Testis (tissue), 3 donors: ENCODE data around the gene DMD. TPM values are rescaled to one million over a fixed set of nuclear protein-coding genes. Genes with fewer than 3 reads are reported as not detected.

Experiments used
- DNase-seq: peaks from one replicate; pipeline ENCODE4 v3.0.0-alpha.2; 2019
- H3K27ac ChIP-seq, 2 donors: fragments of 200-600 bp; sonication (generic); one replicate each; pipeline ENCODE4 v1.5.1; 2019
- H3K27me3 ChIP-seq: fragments of 200-600 bp; sonication (generic); one replicate; pipeline ENCODE4 v1.5.1; 2019
- H3K36me3 ChIP-seq: fragments of 200-600 bp; sonication (generic); one replicate; pipeline ENCODE4 v1.5.1; 2017; ENCODE audit warnings: low read depth; ENCODE audit errors: missing control alignments
- H3K4me1 ChIP-seq: fragments of 200-600 bp; sonication (generic); one replicate; pipeline ENCODE4 v1.5.1; 2019
- H3K4me3 ChIP-seq, 2 donors: fragments of 200-600 bp; sonication (generic); one replicate each; pipeline ENCODE4 v1.5.1; 2017 to 2019
- H3K9me3 ChIP-seq: fragments of 200-600 bp; sonication (generic); one replicate; pipeline ENCODE4 v1.5.1; 2017
- POLR2A ChIP-seq: fragments of 450-650 bp; IDR thresholded peaks from one replicate; pipeline ENCODE4 v1.6.1; 2017; ENCODE audit warnings: antibody characterized with exemption, mild to moderate bottlenecking, moderate library complexity
- WGBS, 2 donors: methylation state at CpG; one replicate each; pipeline ENCODE4 v1.1.5; 2018; 5-methylcytosine and 5-hydroxymethylcytosine counted together
- intact Hi-C: fragments of 100-400 bp; cut with DNase I; formaldehyde crosslinking; loops from one replicate; pipeline ENCODE4 v1.15.1; 2023; ENCODE audit warnings: low total_unique reads
- polyA plus RNA-seq: library from polyadenylated mRNA; stranded (reverse); fragments of 350-450 nt; fragmentation: Illumina TruSeq; extraction: RNeasy Lipid Tissue Mini Kit (QIAGEN cat#74804); gene quantifications from one replicate; pipeline ENCODE4 v1.2.3, GENCODE V29; 2014; ENCODE audit warnings: low read depth, low replicate concordance; ENCODE audit not compliant: insufficient read depth
- total RNA-seq, 2 donors: library from RNA; depleted of rRNA; stranded (reverse); fragments of >200 nt; gene quantifications; one replicate each; pipeline ENCODE4 v1.2.3, GENCODE V29; 2016
- TF ChIP-seq, protein P1 (sequence below), 3 experiments: fragments of 450-650 bp in 2 of 3; fragments of 200-600 bp in 1 of 3; sonication (generic) in 1 of 3; IDR thresholded peaks; one replicate each; pipeline ENCODE4 v1.5.1; 2016 to 2019; ENCODE audit warnings: antibody characterized with exemption in 3 of 3, mild to moderate bottlenecking in 2 of 3, moderate library complexity in 1 of 3

Gene DMD
- total and polyA plus RNA-seq, 3 donors from 2014 or later: 11.3 to 34.1 (median 24.2) TPM

DNA sequence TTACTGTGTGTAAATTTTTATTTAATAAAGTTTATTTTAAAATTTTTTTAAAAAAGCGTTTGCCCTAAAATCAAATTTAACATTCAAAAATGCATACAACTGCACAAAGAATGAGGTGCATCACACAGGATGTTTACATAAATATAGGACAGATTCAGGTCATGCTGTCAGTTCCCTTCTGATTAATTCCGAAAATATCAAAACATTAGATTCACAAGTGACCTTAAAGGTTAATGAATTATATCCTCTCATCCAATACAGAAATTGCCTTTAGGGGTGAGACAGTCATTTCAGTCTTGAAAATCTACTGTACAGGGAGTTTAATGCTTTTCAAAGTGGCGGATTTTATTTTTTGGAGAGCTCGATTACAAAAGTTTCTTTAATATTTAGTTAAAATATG is 1930.8 kb downstream of the DMD start:
- Histone ChIP-seq H3K4me3 (no peak overlapping the region), H3K27ac (no peak overlapping the region), H3K27me3 (no peaks in the 10 kb centered on the region), H3K4me1 (no peaks in the 10 kb centered on the region), H3K9me3 (no peaks in the 10 kb centered on the region), H3K36me3 (no peaks in the 10 kb centered on the region)
- TF ChIP-seq, protein P1, sequence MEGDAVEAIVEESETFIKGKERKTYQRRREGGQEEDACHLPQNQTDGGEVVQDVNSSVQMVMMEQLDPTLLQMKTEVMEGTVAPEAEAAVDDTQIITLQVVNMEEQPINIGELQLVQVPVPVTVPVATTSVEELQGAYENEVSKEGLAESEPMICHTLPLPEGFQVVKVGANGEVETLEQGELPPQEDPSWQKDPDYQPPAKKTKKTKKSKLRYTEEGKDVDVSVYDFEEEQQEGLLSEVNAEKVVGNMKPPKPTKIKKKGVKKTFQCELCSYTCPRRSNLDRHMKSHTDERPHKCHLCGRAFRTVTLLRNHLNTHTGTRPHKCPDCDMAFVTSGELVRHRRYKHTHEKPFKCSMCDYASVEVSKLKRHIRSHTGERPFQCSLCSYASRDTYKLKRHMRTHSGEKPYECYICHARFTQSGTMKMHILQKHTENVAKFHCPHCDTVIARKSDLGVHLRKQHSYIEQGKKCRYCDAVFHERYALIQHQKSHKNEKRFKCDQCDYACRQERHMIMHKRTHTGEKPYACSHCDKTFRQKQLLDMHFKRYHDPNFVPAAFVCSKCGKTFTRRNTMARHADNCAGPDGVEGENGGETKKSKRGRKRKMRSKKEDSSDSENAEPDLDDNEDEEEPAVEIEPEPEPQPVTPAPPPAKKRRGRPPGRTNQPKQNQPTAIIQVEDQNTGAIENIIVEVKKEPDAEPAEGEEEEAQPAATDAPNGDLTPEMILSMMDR (IDR thresholded peaks at IDR 0.05): no peak
- no peak for TF ChIP-seq POLR2A
- intact Hi-C loops: no loop called here
- 84 to 94% methylated on average over 4 of the region's 4 CpGs for WGBS, 2 donors
- no peak for DNase-seq

GRCh38 chrX:31279359-31279758 is 1932.0 kb downstream of the DMD start:
- WGBS, 2 donors: 90% methylated on average over 2 of the region's 2 CpGs; no CpG with 5 or more reads in 1 of the 2 donors
- no peaks in the 10 kb centered on the region for H3K4me1 ChIP-seq
- no peak overlapping the region for H3K4me3 ChIP-seq
- no peak for DNase-seq
- H3K9me3 ChIP-seq: no peaks in the 10 kb centered on the region
- no peak overlapping the region for H3K27ac ChIP-seq
- no peak for TF ChIP-seq POLR2A
- TF ChIP-seq, protein P1 (IDR thresholded peaks at IDR 0.05): no peak
- no peaks in the 10 kb centered on the region for H3K27me3 ChIP-seq
- intact Hi-C loops: no loop called here
- H3K36me3 ChIP-seq: no peaks in the 10 kb centered on the region

DNA sequence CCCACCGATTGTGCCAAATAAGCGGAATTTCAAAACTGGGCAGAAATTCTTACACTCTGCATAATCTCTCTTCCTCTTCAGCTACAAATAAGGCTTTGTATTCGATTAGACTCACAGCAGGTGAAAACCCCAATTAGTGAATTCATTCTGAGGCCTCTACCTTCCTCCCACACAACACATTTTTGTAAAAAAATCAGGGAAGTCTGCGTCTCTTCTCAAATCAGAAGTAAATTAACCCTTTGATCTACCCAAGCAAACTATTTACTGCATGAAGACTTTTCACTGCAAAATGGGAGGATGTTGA is 1938.9 kb downstream of the DMD start:
- H3K27me3 ChIP-seq: no peaks in the 10 kb centered on the region
- no peaks in the 10 kb centered on the region for H3K36me3 ChIP-seq
- intact Hi-C loops: no loop called here
- no peak for DNase-seq
- H3K4me3 ChIP-seq: no peak overlapping the region
- no peak overlapping the region for H3K27ac ChIP-seq
- 35 to 57% methylated on average over 4 of the region's 4 CpGs for WGBS, 2 donors
- no peaks in the 10 kb centered on the region for H3K9me3 ChIP-seq
- H3K4me1 ChIP-seq: no peaks in the 10 kb centered on the region
- TF ChIP-seq POLR2A: no peak
- TF ChIP-seq, protein P1 (IDR thresholded peaks at IDR 0.05): no peak

DNA sequence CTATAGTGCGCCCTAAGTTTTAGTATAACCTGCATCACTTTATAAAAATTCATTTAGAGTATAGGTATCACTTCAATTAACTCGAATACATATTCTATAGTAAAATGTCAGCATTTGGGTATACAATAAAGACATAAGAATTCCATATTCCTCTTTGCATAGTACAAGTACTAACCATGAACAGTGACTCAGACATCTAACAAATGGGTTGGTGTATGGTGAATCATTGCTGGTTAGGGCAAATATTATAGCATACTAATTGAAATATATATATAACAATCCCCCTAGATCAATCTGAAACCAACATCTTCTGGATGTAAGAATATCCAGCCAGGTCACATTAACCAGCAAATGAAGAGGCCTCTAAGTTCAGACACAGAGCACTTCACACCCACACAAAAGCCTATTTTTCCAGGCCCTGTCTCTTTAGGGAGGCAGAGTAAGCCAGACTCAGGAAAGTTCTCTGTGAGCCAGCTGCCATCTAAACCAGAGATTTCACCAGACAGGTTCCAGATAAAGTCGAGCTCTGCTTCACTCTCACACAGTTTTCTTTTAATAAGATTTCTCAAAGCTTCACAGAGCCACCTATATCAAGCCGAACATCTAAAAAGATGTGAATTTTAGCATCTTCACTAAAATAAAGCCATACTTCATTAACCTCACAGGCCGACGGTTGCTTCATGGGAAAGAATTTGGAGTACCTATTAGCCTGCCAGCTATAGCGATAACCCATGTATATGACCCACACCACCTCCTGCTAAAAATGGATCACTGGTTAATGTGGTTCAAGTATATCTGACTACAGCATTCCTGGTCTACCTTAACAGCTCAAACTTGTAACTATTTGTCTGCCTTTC is 1939.5 kb downstream of the DMD start:
- Histone ChIP-seq H3K9me3 (no peaks in the 10 kb centered on the region), H3K27ac (no peak overlapping the region), H3K4me1 (no peaks in the 10 kb centered on the region), H3K36me3 (no peaks in the 10 kb centered on the region), H3K27me3 (no peaks in the 10 kb centered on the region), H3K4me3 (no peak overlapping the region)
- DNase-seq: no peak
- intact Hi-C loops: no loop called here
- TF ChIP-seq, protein P1 (IDR thresholded peaks at IDR 0.05): no peak
- no peak for TF ChIP-seq POLR2A
- 52 to 69% methylated on average over 7 of the region's 7 CpGs for WGBS, 2 donors

- intact Hi-C loops: no loop called here
- WGBS, 2 donors: 79 to 85% methylated on average over 3 of the region's 3 CpGs
Measured at GRCh38 chrX:31269914-31270313, 1941.4 kb downstream of the DMD start.

More at GRCh38 chrX:31269914-31270313, 1941.4 kb downstream of the DMD start:
- Histone ChIP-seq H3K27ac (no peak overlapping the region), H3K36me3 (no peaks in the 10 kb centered on the region), H3K4me3 (no peak overlapping the region), H3K9me3 (no peaks in the 10 kb centered on the region), H3K4me1 (no peaks in the 10 kb centered on the region), H3K27me3 (no peaks in the 10 kb centered on the region)
- TF ChIP-seq, protein P1 (IDR thresholded peaks at IDR 0.05): no peak
- TF ChIP-seq POLR2A: no peak
- DNase-seq: no peak
